Nephron (organoid): ENCODE data around the gene SPAAR.
"Not testable (repeated sequence)": the region's sequence is repeated elsewhere in the genome, so short reads cannot be mapped to it uniquely, and the experiment has no call there.

Experiments used
- H3K27ac Mint-ChIP-seq, 3 experiments: 2 replicates each; pipeline ENCODE4 v1.8.0; 2020; ENCODE audit warnings: mixed read lengths in 3 of 3, mild to moderate bottlenecking in 2 of 3, moderate library complexity in 1 of 3
- H3K27me3 Mint-ChIP-seq: 2 replicates; pipeline ENCODE4 v1.8.0; 2021; ENCODE audit warnings: low read depth, mild to moderate bottlenecking, moderate library complexity, mixed read lengths
- H3K36me3 Mint-ChIP-seq: 2 replicates; pipeline ENCODE4 v1.8.0; 2020; ENCODE audit warnings: low read depth, mixed read lengths
- H3K4me1 Mint-ChIP-seq: 2 replicates; pipeline ENCODE4 v1.8.0; 2020; ENCODE audit warnings: mixed read lengths
- H3K4me3 Mint-ChIP-seq, 3 experiments: 2 replicates each; pipeline ENCODE4 v1.8.0; 2020; ENCODE audit warnings: mild to moderate bottlenecking in 3 of 3, mixed read lengths in 3 of 3, moderate library complexity in 2 of 3
- H3K9me3 Mint-ChIP-seq: 2 replicates; pipeline ENCODE4 v1.8.0; 2020; ENCODE audit warnings: mixed read lengths
- TF ChIP-seq, protein P1 (sequence below), 3 experiments: fragments of 200-600 bp; sonication (generic); IDR thresholded peaks; one replicate each; pipeline ENCODE4 v1.5.0; 2021; ENCODE audit warnings: antibody characterized with exemption in 3 of 3; ENCODE audit not compliant: unreplicated experiment in 3 of 3

SPAAR gene

DNA sequence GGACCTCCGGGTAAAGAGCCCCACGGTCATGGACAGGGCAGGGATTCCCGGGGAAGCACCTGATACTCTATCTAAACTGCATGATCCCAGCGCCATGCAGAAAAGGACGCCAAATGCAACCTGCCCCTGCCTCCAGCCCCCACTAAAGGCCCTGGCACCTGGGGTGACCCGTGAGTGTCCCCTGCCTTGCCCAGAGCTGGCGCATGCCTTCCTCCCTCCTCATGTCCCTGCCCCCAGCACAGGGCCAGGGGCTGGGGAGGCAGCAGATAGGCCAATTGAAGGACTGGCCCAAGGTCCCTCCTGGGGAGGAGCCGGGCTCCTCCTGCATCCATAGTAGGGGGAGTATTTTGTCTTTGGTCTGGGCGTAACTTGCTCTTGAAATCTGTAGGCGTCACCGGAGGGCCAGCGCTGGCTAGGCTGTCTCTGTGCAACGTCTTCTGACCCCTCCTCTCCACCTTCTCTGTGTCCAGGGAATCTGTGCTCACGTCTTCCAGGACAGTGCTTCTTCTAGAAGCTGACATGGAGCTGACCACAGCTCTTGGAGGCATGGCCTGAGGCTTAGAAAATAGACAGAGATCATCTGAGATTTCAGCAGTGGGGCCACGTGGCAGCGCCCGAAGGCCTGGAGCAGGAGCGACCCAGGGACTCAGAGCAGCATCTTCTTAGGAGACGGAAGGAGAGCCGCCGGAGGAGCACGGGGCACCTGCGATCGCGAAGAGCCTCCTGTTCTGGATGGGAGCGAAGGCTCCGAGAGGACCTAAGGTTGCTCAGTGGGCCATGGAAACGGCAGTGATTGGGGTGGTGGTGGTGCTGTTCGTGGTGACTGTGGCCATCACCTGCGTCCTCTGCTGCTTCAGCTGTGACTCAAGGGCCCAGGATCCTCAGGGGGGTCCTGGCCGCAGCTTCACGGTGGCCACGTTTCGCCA, 660 bp downstream of the SPAAR start:
- TF ChIP-seq, protein P1, sequence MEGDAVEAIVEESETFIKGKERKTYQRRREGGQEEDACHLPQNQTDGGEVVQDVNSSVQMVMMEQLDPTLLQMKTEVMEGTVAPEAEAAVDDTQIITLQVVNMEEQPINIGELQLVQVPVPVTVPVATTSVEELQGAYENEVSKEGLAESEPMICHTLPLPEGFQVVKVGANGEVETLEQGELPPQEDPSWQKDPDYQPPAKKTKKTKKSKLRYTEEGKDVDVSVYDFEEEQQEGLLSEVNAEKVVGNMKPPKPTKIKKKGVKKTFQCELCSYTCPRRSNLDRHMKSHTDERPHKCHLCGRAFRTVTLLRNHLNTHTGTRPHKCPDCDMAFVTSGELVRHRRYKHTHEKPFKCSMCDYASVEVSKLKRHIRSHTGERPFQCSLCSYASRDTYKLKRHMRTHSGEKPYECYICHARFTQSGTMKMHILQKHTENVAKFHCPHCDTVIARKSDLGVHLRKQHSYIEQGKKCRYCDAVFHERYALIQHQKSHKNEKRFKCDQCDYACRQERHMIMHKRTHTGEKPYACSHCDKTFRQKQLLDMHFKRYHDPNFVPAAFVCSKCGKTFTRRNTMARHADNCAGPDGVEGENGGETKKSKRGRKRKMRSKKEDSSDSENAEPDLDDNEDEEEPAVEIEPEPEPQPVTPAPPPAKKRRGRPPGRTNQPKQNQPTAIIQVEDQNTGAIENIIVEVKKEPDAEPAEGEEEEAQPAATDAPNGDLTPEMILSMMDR (IDR thresholded peaks at IDR 0.05; ENCODE audit: unreplicated experiment in 3 of 3), result no peak
- Mint-ChIP-seq H3K27ac (peak overlapping the region; percentile 72 to 99 (median 88)), H3K36me3 (no peaks in the 10 kb centered on the region), H3K9me3 (no peaks in the 10 kb centered on the region), H3K4me3 (peak overlapping the region in 1 of 3 experiments; percentile 34), H3K27me3 (no peaks in the 10 kb centered on the region), H3K4me1 (peaks cover 54% of the 10 kb centered on the region)

DNA sequence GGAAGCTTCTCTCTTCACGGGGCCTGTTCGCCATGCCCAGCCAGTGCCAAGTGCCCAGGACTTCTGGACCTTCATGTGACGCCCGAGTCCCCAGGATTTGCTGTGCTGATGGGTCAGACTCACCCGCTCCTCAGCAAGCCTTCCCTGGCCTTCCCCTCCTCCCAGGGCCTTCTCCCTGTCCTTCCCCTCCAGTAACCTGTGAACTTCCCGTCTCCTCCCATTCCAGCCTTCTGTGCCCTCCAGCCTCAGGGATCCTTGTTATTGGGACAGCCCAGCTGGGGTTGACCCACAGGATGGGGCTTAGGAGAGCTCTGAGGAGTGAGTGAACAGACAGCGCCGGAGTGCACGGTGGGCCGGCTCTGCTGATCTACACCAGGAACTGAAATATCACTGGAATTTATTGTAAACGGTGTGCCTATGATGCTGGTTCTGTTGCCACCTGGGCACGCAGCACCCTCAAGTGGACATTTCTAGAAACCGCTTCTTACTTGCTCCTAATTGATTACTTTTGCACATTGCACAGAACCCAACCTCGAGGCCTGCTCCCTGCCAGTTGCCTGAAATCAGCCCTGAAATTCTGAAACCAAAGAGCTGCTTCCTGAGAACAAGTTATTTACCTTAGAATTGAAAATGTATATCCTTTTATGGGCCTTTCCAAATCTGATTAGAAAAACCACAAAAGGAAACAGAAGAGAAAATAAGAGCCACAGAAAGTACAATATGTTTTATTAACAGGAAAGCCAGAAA, 1.5 kb downstream of the SPAAR start:
- H3K36me3 Mint-ChIP-seq, result no peaks in the 10 kb centered on the region
- no peaks in the 10 kb centered on the region for H3K9me3 Mint-ChIP-seq
- H3K27ac Mint-ChIP-seq, result peak overlapping the region; percentile 50 to 90 (median 89)
- peak overlapping the region in 1 of 3 experiments; percentile 6 for H3K4me3 Mint-ChIP-seq
- H3K4me1 Mint-ChIP-seq, result peaks cover 45% of the 10 kb centered on the region
- TF ChIP-seq, protein P1 (IDR thresholded peaks at IDR 0.05; ENCODE audit: unreplicated experiment in 3 of 3), result peak in 2 of 3 experiments; percentile 17 to 19
- H3K27me3 Mint-ChIP-seq, result no peaks in the 10 kb centered on the region

DNA sequence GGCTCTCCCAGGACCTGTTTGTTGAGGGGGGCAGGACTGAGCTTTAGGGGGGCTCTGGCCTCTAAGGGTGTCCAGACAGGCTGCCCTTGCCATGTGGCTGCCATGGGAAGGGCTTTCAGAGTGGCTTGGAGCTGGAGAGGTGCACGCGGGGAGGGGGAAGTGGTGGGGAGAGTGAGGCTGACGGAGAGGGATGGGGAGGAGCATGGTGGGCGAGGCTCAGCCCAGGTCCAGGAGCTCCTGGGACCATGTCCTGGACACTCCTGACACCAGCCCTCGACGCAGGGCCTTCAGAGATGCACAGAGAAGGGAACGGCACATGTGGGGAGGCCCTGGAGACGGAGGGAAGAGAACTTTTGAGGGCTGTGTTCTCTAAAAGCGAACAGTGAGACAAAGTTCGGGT, 2.4 kb downstream of the SPAAR start:
- TF ChIP-seq, protein P1 (IDR thresholded peaks at IDR 0.05; ENCODE audit: unreplicated experiment in 3 of 3), result no peak
- Mint-ChIP-seq H3K4me3 (no peak overlapping the region), H3K4me1 (peaks cover 38% of the 10 kb centered on the region), H3K9me3 (no peaks in the 10 kb centered on the region), H3K27ac (no peak overlapping the region), H3K36me3 (no peaks in the 10 kb centered on the region), H3K27me3 (no peaks in the 10 kb centered on the region)

DNA sequence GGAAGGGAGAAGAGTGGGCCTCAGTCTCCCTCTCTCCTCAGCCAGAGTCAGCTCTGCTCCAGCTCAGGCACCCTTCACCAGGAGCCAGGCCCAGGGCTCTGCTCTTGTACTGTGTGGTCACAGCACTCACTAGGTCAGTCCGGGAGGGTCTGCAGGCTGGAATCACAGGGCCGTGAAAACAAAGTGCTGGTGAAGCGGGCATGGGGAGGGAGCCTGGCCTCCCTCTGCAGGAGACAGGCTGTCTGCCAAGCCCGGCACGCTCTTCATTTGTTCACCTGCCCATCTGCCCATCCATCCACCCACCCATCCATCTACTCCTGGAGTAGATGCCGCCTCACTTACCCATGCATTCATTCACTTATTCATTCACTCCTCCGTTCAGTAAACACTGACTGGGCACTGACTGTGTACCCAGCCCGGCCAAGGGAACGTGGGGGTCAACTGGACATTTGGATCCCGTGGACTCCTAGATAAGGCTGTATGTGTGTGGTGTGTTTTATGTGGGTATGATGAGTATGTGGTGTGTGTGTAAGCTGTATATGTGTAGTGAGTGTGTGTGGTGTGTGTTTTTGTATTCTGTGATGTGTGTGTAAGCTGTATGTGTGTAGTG, 3.6 kb downstream of the SPAAR start:
- H3K4me3 Mint-ChIP-seq, result no peak overlapping the region

DNA sequence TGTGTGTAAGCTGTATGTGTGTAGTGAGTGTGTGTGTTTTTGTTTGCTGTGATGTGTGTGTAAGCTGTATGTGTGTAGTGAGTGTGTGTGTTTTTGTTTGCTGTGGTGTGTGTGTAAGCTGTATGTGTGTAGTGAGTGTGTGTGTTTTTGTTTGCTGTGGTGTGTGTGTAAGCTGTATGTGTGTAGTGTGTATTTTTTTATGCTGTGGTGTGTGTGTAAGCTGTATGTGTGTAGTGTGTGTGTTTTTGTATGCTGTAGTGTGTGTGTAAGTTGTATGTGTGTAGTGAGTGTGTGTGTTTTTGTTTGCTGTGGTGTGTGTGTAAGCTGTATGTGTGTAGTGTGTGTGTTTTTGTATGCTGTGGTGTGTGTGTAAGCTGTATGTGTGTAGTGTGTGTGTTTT, 4.1 kb downstream of the SPAAR start:
- not testable (repeated sequence) for H3K9me3 Mint-ChIP-seq, H3K27me3 Mint-ChIP-seq, H3K27ac Mint-ChIP-seq, H3K4me3 Mint-ChIP-seq, H3K36me3 Mint-ChIP-seq
- H3K4me1 Mint-ChIP-seq, result peaks cover 25% of the 10 kb centered on the region

More for the DNA sequence above, 3.6 kb downstream of the SPAAR start:
- H3K27me3 Mint-ChIP-seq, result no peaks in the 10 kb centered on the region
- H3K36me3 Mint-ChIP-seq, result no peaks in the 10 kb centered on the region
- H3K27ac Mint-ChIP-seq, result no peak overlapping the region
- H3K4me1 Mint-ChIP-seq, result peaks cover 28% of the 10 kb centered on the region
- H3K9me3 Mint-ChIP-seq, result no peaks in the 10 kb centered on the region
- TF ChIP-seq, protein P1 (IDR thresholded peaks at IDR 0.05; ENCODE audit: unreplicated experiment in 3 of 3), result no peak

DNA sequence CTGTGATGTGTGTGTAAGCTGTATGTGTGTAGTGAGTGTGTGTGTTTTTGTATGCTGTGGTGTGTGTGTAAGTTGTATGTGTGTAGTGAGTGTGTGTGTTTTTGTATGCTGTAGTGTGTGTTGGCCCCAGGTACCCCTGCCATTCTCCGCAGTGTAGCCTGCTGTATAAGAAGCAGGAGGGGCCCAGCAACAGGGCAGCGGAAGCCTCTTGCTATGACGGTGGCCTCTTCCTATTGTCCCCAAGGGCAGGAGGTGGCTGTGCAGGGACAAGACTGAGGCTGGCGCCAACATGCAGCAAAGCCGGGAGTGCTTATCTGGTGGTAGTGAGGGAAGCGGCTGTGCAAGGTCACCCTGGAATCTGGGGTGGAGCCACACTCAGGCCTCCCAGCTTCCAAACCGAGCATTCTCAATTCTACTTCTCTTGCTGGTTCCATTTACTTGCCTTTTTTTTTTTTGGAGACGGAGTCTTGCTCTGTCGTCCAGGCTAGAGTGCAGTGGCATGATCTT, 5.1 kb downstream of the SPAAR start:
- TF ChIP-seq, protein P1 (IDR thresholded peaks at IDR 0.05; ENCODE audit: unreplicated experiment in 3 of 3), result no peak
- H3K27ac Mint-ChIP-seq, result no peak overlapping the region
- no peaks in the 10 kb centered on the region for H3K9me3 Mint-ChIP-seq
- H3K27me3 Mint-ChIP-seq, result no peaks in the 10 kb centered on the region
- no peak overlapping the region for H3K4me3 Mint-ChIP-seq
- H3K4me1 Mint-ChIP-seq, result peaks cover 25% of the 10 kb centered on the region
- no peaks in the 10 kb centered on the region for H3K36me3 Mint-ChIP-seq
